Prostate gland (tissue), 2 donors: ENCODE results near the gene THAP6. TPM values are rescaled to one million over a fixed set of nuclear protein-coding genes. Genes with fewer than 3 reads are reported as not detected.
"Not testable (repeated sequence)": the region's sequence is repeated elsewhere in the genome, so short reads cannot be mapped to it uniquely, and the experiment has no call there.

Experiments
- DNase-seq: peaks from one replicate; pipeline ENCODE4 v3.0.0-alpha.2; 2019; ENCODE audit warnings: low spot score
- H3K27ac ChIP-seq, 2 donors: fragments of 200-600 bp; sonication (generic); 2 replicates each; pipeline ENCODE4 v1.5.1; 2017 to 2019
- H3K27me3 ChIP-seq: fragments of 200-600 bp; sonication (generic); replicated peaks from 2 replicates; pipeline ENCODE4 v1.5.1; 2019; ENCODE audit not compliant: insufficient read depth
- H3K36me3 ChIP-seq, 2 donors: fragments of 200-600 bp; sonication (generic); 1 replicate in 1 of 2; 2 replicates in 1 of 2; pipeline versions ENCODE4 v1.5.1 to v1.8.1; 2017 to 2019
- H3K4me1 ChIP-seq: fragments of 200-600 bp; sonication (generic); replicated peaks from 2 replicates; pipeline ENCODE4 v1.5.1; 2019
- H3K4me3 ChIP-seq, 2 donors: fragments of 200-600 bp; sonication (generic); 2 replicates each; pipeline ENCODE4 v1.5.1; 2017 to 2019
- H3K9me3 ChIP-seq: fragments of 200-600 bp; sonication (generic); 2 replicates; pipeline ENCODE4 v1.5.1; 2017
- CTCF ChIP-seq, 4 experiments: fragments of 200-600 bp in 2 of 4; fragments of 450-650 bp in 2 of 4; sonication (generic) in 2 of 4; IDR thresholded peaks; 1 replicate in 3 of 4; 2 replicates in 1 of 4; pipeline ENCODE4 v1.5.1; 2016 to 2019; ENCODE audit warnings: antibody characterized with exemption in 4 of 4, mild to moderate bottlenecking in 2 of 4, moderate library complexity in 2 of 4
- POLR2A ChIP-seq: fragments of 450-650 bp; IDR thresholded peaks from one replicate; pipeline ENCODE4 v1.6.1; 2016; ENCODE audit warnings: antibody characterized with exemption, mild to moderate bottlenecking
- POLR2AphosphoS5 ChIP-seq: sonication (generic); formaldehyde crosslinking; IDR thresholded peaks from one replicate; pipeline ENCODE4 v1.6.1; 2017; ENCODE audit warnings: antibody characterized with exemption
- WGBS: methylation state at CpG from one replicate; pipeline ENCODE4 v1.1.5; 2018; 5-methylcytosine and 5-hydroxymethylcytosine counted together
- intact Hi-C: fragments of 100-400 bp; cut with DNase I; formaldehyde crosslinking; loops from one replicate; pipeline ENCODE4 v1.14.2; 2022
- total RNA-seq, 2 donors: library from RNA; depleted of rRNA; stranded (reverse); fragments of >200 nt; gene quantifications; one replicate each; pipeline ENCODE4 v1.1.0, GENCODE V29; 2016

Gene THAP6
- total RNA-seq, 2 donors from 2014 or later: 20.7 to 24.1 TPM

DNA sequence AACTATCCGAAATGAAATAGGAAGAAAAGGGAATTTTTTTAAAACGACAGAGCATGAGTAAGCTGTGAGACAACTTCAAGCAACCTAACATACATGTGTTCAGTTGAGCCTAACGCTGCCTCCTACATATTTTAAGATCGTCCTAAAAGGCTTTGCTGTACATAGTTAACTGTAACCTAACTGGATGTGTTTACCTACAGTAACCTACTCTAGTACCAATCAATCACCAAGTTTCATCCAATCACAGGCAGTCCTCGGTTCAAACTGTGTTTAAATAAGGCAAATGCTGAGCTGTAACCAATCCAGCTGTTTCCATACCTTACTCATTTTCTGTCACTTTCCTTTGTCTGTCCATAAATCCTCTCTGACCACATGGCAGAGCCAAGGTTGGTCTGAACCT, 17.1 kb upstream of the THAP6 start:
- H3K36me3 ChIP-seq: no peaks in the 10 kb centered on the region
- H3K4me3 ChIP-seq: no peak overlapping the region
- no peaks in the 10 kb centered on the region for H3K4me1 ChIP-seq
- TF ChIP-seq POLR2A (no peak), POLR2AphosphoS5 (no peak), CTCF (IDR thresholded peaks at IDR 0.05) (no peak)
- intact Hi-C loops: loop anchor here (10.0 kb wide), 1 partner anchor 622 kb away; no protein-coding TSS in a partner anchor
- no peaks in the 10 kb centered on the region for H3K9me3 ChIP-seq
- no peak for DNase-seq
- 70% methylated on average over 5 of the region's 5 CpGs for WGBS
- no peak overlapping the region for H3K27ac ChIP-seq
- H3K27me3 ChIP-seq: no peaks in the 10 kb centered on the region

- no peaks in the 10 kb centered on the region for H3K27me3 ChIP-seq
- H3K27ac ChIP-seq: no peak overlapping the region
- no peaks in the 10 kb centered on the region for H3K36me3 ChIP-seq
- no peak for DNase-seq
- no peaks in the 10 kb centered on the region for H3K4me1 ChIP-seq
- TF ChIP-seq CTCF (IDR thresholded peaks at IDR 0.05) (no peak), POLR2AphosphoS5 (no peak), POLR2A (no peak)
- intact Hi-C loops: loop anchor here (10.0 kb wide), 1 partner anchor 623 kb away; no protein-coding TSS in a partner anchor
- no peak overlapping the region for H3K4me3 ChIP-seq
- no peaks in the 10 kb centered on the region for H3K9me3 ChIP-seq
- 66% methylated on average over 2 of the region's 2 CpGs for WGBS
Observed at GRCh38 chr4:75498041-75498440, 16.2 kb upstream of the THAP6 start.

DNA sequence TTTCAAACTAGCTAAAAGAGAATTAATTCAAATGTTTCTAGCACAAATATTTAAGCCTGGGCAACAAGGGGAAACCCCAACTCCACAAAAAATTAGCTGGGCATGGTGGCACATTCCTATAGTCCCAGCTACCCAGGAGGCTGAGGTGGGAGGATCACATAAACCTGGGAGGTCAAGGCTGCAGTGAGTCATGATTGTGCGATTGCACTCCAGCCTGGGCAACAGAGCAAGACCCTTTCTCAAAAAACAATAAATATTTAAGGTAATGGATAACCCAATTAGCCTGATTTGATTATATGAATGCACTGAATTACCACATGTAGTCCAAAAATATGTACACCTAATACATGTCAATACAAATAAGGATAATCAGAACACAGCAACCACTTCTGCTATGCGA, 14.4 kb upstream of the THAP6 start:
- 96% methylated on average over 2 of the region's 2 CpGs for WGBS
- H3K4me1 ChIP-seq: no peaks in the 10 kb centered on the region
- DNase-seq: no peak
- no peaks in the 10 kb centered on the region for H3K9me3 ChIP-seq
- no peaks in the 10 kb centered on the region for H3K36me3 ChIP-seq
- H3K4me3 ChIP-seq: no peak overlapping the region
- H3K27me3 ChIP-seq: no peaks in the 10 kb centered on the region
- TF ChIP-seq POLR2A (no peak), CTCF (IDR thresholded peaks at IDR 0.05) (no peak), POLR2AphosphoS5 (no peak)
- H3K27ac ChIP-seq: no peak overlapping the region
- intact Hi-C loops: loop anchor here (10.0 kb wide), 1 partner anchor 625 kb away; no protein-coding TSS in a partner anchor

DNA sequence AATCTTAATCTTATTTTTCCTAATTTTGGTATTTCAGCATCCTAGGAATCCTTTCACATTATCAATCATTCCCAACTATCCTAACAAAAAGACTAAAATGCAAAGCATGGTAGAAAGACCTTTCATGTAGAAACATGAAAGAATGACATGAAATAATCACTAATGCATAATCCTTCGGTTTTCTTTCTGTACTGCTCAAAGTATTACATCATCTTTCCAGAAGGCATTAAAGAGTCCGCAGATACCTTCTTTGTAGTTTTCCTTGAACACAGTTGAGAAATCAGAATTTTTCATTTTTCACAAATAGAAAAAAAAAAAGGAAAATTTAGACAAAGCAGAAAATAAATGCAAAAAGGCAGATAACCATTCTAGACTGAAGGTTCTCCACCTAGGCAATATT, 11.6 kb upstream of the THAP6 start:
- Histone ChIP-seq H3K4me1 (no peaks in the 10 kb centered on the region), H3K4me3 (no peak overlapping the region), H3K9me3 (no peaks in the 10 kb centered on the region), H3K36me3 (no peaks in the 10 kb centered on the region), H3K27ac (no peak overlapping the region), H3K27me3 (no peaks in the 10 kb centered on the region)
- no peak for DNase-seq
- 96% methylated on average over 2 of the region's 2 CpGs for WGBS
- TF ChIP-seq POLR2AphosphoS5 (no peak), POLR2A (no peak)
- intact Hi-C loops: no loop called here

DNA sequence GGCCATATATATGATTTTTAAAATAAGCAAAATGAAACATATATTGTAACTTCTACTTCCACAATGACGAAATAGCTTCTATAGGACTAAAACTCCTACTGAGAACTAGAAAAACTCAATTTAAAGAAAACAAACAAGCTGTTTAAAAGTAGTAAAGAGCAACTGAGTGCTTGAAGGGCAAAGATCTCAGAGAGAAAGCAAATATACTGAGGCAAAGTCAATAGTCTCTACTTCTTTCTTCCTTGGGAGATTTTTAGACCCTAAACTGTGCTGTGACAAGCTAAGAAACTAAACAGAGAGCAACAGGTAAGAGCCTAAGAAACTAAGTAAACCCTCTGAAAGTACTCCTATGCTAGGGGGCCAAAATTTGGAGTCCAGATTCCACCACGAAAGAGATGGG, 8.6 kb upstream of the THAP6 start:
- intact Hi-C loops: no loop called here
- no peak for DNase-seq
- TF ChIP-seq CTCF (IDR thresholded peaks at IDR 0.05): no peak
- no peak for TF ChIP-seq POLR2AphosphoS5
- TF ChIP-seq POLR2A: no peak
- Histone ChIP-seq H3K4me3 (no peak overlapping the region), H3K27ac (no peak overlapping the region), H3K36me3 (no peaks in the 10 kb centered on the region), H3K4me1 (no peaks in the 10 kb centered on the region), H3K27me3 (no peaks in the 10 kb centered on the region), H3K9me3 (no peaks in the 10 kb centered on the region)
- 73% methylated on average over 2 of the region's 2 CpGs for WGBS

- H3K4me3 ChIP-seq, H3K36me3 ChIP-seq, H3K27ac ChIP-seq, H3K9me3 ChIP-seq, DNase-seq, H3K27me3 ChIP-seq, H3K4me1 ChIP-seq, intact Hi-C loops: not testable (repeated sequence)
- 86% methylated on average over 4 of the region's 4 CpGs for WGBS
Observed at GRCh38 chr4:75509592-75509991, 4.7 kb upstream of the THAP6 start.
